GM10847 (cell line): ENCODE measurements around the gene PDSS2.

Source experiments
- POLR2A ChIP-seq: IDR thresholded peaks from 2 replicates; pipeline ENCODE4 v1.6.1; 2011; ENCODE audit not compliant: insufficient read length; ENCODE audit errors: extremely low read depth

The PDSS2 gene

DNA sequence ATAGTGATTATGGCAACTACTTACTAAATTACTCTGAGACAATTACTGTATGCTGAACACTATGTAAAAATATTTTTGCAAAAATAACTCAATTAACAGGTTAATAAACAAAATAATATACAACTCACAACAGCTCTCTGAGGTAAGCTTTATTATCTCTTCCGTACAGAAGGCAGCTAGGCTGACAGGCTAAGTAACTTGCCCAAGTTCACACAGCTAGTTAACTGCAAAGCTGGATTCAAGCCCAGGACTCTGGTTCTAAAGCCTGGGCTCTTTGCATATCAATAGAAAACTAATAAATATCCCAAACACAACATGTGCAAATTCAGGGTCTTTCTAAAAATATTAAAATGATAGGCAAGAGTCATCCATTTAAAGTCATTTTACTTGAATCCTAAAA, 174.6 kb downstream of the PDSS2 start:
- TF ChIP-seq POLR2A, result no peak

DNA sequence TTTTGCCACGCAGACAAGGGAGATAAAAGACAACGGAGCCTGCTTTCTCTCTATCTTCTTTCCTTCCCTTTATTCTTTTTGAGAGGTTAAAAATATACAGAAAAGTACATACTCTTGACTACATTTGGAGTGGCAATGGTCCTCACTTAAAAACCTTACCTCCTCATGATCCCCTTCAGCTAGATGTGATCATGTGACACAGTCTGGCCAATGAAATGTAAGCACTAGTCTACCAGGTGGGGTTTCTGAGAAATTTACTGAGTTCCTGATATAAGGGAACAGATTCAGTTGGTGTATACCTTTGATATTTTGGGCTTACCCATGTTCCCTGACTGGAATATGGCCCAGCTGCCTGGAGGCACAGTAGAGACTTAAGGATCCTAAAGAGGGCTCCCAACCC, 178.6 kb downstream of the PDSS2 start:
- TF ChIP-seq POLR2A, result no peak

DNA sequence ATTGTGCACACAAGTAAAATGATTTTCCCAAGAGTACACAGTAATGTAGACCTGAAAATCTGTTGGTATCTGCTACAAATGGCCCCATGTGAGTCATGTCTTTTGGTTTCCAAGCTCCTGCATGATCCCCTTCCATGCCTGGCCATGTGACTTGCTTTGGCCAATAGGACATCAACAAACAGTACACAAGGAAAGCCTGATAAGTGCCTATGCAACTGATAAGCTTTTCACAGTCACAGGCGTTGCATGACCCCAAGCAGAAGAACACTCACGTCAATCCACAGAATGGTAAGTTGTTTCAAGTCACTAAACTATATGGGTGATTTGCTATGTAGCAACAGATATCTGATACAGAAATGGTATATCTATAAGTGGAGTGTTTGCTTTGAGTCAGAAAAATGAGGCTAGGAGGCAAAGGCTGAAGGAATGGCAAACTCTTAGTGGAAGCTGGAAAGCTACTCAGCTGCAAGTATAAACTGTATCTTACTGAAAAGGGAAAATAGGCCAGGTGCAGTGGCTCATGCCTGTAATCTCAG, 184.0 kb downstream of the PDSS2 start:
- no peak for TF ChIP-seq POLR2A

DNA sequence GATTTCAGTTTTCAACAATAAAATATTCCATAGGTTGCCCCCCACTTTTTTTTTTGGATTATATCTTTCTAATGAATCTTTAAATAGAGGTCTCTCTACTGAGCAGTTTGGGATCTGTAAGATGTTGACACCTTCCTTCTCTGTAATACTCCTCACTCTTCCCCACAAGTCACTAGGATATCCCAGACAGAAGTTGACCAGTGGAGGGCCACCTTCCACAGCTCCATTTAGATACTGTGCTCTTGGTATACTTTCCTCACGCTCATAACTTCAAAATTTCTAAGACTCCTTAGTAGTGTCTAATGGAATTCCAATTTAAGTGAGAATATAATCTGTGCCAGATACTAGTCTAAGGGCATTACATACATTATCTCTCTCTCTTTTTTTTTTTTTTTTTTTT, 185.1 kb downstream of the PDSS2 start:
- no peak for TF ChIP-seq POLR2A

DNA sequence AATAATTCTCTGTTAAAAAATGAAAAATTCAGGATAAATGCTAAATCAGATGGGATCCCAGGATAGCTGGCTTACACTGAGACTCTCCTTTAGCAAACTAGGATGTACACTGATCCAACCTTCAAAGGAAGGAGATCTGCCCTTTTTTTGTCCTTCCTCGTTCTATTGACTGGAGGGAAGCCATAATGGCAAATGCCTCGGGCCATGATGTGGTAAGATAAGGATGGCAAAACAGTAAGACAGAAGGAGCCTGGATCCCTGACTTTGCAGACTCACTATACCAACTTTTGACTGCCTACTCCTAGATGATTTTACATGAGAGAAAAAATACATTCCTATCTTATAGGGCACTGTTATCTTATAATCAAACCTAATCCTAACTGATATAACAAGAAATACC, 187.1 kb downstream of the PDSS2 start:
- TF ChIP-seq POLR2A, result no peak

DNA sequence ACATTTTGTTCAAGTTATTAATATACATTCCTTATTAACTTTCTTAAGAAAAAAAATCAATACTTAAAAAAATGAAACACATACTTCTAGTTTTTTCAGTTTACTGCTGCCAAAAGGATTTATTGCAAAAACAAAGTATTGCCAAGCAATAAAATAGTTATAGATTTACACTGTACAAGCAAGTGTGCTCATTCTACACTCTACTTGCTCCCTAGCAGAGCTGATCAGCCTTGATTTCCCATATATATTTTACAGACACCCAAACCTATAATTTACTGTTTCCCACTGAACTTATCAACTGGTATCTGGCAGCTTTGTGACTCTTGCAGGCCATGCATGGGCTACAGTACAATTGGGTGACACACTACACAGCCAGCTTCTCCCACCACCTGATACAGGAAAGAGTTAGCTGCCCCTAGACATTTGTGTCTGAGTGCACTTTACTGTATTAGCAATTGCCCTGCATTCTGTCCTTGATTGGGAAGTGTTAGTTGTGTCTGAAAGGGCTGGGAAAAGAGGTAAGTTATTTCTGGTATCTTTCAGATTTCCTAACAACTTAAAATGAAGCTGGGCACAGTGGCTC, 188.1 kb downstream of the PDSS2 start:
- TF ChIP-seq POLR2A, result no peak

DNA sequence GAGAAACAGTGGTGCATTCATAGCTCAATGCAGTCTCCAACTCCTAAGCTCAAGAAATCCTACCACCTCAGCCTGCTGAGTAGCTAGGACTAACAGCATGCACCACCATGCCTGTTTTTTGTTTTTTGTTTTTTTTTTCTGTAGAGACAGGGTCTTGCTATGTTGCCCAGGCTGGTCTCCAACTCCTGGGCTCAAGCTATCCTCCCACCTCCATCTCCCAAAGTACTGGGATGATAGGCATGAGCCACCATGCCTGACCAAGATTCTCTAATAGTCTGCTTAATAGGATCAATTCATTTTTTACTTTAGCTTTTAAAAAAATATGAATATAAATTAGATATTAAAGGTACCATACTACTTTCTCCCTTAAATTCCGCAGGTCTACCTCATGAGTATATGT, 191.7 kb downstream of the PDSS2 start:
- TF ChIP-seq POLR2A, result no peak

DNA sequence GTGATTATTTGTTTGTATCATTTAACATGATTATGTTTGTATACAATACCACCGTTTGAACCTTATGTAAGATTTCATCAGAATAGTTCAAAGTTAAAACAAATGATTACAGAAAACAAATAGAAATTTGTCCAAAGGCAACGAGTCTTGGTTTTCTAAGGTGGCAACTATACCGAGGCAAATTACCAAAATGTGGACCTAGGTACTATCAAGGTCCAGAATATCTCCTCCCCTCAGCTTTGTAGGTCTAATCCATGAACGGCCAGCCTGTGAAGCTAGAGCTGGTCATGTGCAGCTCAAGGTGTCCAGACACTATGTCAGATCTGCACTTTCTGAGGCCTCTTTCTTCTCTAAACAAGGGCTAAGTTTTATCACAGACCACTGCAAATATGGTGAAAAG, 192.4 kb downstream of the PDSS2 start:
- TF ChIP-seq POLR2A, result no peak

DNA sequence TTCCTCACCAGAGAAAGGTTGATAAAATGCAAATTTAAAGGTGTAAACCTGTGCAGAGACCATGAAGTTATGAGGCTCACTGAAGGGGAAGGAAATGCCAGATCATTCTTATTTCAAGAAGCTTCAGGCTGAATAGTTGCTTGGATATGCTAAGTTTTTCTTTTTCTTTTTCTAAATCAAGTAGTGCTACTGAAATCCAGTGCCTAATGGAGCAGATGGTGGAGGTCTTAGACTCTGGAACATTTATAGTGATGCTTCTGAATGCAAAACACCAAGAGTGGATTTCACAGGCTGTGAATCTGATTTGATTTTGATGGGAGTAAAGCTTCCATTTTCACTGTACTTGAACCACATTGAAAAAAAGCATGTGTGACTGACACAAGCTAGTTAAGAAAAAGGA, 192.8 kb downstream of the PDSS2 start:
- TF ChIP-seq POLR2A, result no peak

DNA sequence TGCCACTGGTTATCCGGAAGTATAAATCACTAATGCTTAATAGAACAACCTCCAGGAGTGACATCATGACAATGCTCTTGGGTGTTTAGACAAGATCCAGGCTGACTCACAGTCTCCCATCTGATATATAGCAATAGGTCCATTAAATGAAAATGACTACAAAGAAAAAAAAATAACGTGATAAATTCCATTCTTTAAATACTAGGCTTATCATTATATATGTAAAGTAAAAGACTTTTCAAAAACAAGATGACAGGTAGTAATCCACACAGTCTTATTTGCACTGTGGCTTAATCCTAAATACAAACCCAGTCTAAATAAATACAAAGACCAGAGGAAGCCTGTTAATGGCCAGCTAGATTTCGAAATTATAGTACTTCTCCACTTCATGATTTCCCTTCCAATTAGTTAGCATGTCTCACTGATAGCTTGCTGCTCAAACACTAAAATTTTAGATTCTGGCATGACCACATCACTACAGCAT, 195.0 kb downstream of the PDSS2 start:
- TF ChIP-seq POLR2A, result no peak

DNA sequence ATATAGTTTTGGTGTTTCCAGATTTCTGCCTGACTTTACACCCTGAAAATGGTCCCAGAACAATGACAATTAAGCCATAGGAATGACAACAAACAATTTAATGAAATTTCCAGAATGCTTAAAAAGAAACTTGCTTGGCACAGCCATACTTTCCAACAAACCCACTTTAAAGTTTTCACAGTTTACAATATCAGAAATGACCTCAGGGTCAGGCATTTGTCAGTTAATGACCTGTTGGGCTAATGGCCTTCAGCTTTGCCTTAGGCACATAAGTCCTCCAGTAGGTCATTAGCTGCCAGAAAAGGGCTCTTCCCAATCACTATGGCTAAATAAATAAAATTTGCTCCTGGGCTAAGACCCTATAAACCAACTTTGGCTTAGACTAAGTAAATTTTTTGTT, 199.4 kb downstream of the PDSS2 start:
- TF ChIP-seq POLR2A, result no peak

DNA sequence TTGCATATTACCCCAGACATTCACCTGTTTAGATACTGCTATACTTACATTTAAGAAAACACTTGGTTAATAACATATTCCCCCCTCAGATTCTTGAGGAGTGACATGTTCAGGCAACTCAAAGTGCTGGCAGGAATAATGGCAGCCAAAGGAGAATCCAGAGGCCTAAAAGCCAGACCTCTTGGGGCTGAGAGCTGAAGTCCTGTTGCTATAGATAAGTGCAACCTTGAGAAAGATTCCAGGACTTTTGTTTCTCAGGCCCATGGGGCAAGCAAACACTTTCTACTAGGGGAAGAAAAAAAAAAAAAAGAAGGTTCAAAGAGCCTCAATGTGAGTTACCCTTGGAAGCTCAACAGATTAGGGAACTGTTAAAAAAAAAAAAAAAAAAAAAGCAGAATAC, 211.2 kb downstream of the PDSS2 start:
- no peak for TF ChIP-seq POLR2A

DNA sequence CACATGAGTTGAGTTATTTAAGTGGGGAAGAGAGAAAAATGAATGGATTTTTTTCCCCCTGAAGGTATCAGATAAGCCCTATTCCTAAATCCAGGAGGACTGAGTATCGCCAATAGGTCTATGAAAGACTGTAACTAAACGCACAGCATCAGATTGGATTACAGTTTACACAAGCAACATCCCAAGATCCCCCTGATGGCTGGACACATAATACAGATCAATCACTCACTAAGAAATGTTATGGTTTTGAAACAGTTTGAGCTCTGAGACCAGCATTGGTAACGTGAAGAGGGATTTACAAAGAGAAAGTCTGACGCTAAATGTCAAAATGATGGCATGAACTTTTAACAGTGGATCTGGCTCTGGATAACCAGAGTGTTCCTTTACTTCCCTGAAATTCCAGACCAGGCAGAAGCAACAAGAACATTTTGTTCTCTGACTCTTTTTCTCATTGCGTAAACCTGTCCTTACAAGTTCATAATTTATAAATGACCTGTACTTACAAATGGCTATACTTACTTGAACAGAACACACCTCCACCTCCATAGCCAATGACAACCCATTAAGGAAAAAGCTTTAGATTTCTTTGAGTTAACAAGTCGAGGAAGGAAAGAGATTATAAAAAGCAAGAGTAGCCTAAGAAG, 212.3 kb downstream of the PDSS2 start:
- TF ChIP-seq POLR2A, result no peak

DNA sequence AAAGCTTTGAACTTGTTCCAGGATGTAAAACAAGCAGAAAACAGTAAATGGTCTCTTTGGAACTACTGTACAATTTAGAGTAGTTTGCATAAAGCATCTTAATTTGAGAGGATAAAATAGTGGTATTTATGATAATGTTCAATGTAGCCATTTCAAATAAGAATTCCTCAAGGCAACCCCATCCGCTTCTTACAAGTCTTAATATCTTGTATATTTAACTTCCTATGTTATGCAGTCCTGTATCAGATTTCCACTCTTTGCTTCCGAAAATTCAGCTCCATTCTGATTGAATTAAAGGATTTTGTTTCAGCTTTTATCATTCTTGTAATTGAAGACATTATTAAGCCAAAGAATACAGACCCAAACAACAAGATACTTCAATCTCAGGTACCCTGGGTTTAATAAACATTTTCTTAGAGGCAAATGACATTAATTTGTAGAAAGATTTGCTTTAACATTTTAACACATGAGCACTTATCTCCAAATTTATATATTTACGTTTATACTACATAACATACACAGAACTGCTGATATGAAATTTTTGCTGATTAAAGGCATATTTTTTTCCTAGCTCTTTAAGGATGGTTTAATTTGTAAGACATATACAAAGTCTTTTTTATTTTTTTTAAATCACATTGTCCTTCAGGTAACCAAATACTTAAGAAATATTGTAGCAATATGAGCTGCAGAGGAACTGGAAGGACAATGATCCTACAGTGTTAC, 213.0 kb downstream of the PDSS2 start:
- TF ChIP-seq POLR2A, result no peak

DNA sequence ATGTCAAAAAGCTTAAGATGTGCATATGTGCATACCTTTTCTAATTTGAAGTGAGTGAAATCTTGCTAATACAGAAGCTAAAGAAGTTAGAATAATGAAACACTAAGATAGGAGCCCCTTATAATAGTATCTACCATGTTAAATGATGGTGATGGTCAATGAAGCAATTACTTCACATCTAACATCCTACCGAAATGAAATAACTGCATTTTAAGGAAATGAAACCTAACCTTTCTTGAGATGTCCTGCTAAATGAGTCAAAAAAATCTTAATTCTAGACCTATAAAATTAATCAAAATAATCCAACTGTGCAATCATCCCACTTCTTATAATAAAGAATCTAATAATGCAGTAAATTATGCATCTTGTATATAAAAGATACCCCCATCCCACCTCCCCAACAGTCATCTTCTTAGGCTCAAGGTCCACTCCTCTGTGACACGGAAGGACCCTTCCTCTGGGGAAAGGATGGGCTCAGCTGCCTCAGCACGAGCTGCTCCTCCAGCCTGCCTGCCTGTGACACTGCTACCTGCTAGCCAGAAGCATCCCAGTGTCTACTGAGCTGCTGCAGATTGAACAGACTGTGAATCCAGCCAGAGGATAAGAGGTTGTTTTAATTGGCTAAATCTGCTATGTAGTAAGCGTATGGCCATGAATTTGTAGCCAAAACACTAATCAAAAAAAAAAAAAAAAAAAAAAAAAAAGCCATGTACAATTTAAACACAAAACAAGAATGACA, 214.5 kb downstream of the PDSS2 start:
- TF ChIP-seq POLR2A, result no peak
